Fibroblast of upper back skin (primary cell): Measurements from ENCODE around the gene NOL6.

Source experiments
- DNase-seq: peaks from one replicate; pipeline ENCODE4 v3.0.0-alpha.2; 2013

Gene NOL6

GRCh38 chr9:33447799-33448553 is 25.7 kb downstream of the NOL6 start:
- DNase-seq: no peak

- DNase-seq: peak; percentile 65
Observed at GRCh38 chr9:33446946-33447798, 26.6 kb downstream of the NOL6 start, which contains the start of gene AQP3. AQP3 (minus strand) TSS chr9:33447593; CDS start chr9:33447530, 63 bp downstream.

DNA sequence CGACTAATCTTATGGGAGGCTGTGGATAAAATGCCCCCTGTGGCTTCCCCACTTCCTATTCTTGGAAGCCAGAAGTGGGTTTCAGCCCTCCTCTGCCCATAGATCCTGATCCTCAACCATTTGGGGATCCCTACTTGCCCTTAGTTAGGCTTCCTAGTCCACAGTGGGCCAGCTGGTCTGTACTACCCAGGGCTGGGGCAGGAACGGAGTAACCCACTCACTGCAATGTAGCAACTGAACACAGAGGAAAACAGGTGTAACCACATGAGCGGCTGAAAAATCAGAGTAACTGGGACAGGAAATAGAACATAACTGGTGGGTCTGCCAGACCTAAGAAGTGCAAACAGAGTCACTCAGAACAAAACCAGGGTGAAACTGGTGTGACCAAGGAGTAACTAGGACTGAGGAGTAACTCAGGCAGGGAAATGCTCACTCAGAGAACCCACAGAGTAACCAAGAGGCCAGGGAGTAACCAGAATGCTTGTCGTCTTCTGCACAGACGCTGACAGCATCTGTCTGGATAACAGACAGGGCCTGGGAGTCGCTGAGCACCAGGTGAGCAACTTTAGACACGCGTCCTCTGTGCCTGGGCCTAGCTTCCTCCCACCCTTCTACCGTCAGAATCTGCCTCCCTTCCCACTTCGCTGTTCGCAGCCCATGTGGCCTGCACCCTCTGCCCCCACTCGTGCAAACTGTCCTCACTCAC is 27.3 kb downstream of the NOL6 start:
- no peak for DNase-seq

DNA sequence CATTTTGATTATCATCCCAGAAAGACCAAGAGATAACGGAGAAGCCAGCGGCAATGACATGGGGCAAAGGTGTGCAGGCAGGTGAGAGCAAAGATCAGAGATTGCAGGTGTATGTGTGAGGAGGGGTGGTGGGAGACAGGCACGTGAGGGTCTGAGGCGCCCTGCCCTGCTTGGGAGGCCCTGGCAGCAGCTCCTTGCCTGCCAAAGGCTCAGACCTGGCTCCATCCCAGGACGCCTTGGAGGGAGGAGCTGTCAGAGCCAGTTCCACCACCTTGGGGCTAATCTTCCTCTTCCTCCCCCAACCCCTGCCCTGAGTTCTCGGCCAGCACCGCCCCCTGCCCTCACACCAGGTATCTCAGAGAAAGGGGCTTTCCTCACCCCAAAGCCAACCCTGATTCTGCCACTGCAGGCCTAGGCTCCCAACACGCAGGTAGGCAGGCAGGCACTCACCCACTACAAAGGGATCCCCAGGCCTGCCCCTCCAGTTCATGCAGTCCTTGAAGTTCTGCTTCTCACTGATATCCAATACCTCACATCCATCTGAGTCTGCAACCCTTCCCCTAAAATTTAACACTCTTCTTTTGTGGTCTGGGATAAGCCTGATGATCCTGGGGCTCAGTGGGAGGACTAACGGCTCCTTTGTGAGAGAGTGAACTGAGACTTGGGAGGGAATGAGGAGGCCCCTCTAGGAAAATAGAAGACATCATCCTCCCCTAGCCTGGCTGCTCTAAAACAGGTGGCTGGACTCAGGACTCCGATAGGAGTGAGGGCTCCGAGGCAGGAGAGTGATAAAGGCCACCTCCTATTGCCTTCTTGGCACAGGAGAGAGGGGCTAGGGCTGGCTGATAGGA is 28.1 kb downstream of the NOL6 start:
- DNase-seq: no peak

DNA sequence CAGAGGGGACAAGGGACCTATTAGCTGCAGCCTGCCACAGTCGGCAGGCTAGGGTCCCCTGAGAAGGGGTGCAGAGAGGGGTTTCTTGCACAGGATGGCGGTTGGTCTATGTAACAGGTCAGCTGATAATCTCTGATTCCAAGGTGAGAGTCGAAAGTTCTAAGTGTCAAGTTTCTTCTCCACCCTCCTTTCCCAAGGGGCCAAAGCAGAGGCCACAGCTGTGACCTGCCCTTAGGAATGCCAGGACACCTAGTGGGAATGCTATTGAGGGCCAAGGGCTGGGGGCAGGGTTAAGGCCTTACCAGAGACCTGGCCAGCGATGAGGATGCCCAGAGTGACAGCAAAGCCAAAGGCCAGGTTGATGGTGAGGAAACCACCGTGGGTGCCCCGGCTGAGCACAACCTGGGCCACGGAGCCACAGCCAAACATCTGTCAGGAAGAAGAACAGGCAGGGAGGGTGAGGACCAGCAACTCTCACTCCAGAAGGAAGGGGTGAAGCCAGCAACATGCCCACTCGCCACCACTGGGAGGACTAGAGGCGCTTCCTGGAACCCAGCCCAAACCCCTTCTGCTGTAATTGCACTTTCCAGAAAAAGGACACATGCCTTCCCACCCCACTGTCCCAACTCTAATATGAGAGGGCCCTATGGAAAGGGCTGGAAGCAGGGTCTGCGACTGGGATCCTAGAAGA is 30.1 kb downstream of the NOL6 start:
- no peak for DNase-seq

DNA sequence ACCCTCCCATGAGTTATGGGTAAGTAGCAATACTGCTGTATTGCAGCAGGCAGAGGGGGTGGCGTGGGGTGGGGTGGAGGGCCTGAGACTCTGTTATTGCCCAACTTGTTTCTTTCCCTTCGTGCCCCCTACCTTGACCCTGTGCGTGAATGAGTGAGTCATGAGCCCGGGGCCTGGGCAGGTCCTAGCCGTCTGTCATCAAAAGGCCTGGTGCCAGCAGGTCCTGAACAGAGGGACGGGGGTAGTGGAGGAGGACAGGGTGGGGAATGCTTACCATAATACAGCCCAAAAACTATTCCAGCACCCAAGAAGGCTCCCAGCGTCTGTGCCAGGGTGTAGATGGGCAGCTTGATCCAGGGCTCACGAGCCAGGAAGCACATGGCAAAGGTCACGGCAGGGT is 30.7 kb downstream of the NOL6 start:
- no peak for DNase-seq

GRCh38 chr9:33442125-33442524 is 31.6 kb downstream of the NOL6 start:
- DNase-seq: no peak

- DNase-seq: no peak
Observed at GRCh38 chr9:33440609-33441008, 33.1 kb downstream of the NOL6 start.

DNA sequence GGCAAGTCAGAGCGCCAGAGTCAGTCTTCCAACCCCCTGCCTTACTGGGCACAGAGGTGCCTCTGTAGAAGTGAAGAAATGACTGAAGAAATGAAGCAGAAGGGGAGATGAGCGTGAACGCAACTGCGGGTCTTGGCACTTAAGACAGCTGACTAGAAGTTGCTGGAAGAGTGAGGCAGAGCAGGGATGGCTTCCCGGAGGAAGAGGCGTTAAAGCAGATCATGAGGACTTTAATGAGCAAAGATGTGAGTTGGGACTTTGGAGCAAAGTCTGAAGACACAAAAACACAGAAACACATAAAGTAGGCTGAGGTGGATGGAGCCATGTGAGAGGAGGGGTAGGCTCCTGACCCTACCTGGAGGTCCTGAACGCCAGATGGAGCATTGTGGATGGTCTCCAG is 33.5 kb downstream of the NOL6 start:
- no peak for DNase-seq

DNA sequence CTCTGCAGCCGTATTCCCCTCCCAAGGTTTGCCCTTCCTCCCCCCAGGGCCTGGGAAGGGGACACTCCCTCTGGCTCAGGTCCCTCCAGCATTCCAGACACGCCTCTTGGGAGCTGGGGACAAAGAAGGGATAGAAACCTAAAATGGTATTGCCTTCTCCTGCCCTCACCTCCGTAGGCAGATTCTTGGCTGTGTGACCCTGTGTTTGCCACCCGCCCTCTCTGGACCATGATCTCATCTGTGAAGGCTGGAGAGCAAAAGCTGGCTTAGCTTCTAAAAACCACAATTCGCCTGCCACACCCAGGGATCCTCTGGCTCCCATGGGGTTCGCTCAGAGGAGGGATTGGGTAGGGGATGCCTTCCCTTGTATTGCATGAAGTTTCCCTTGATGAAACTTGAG is 34.0 kb downstream of the NOL6 start:
- no peak for DNase-seq

DNA sequence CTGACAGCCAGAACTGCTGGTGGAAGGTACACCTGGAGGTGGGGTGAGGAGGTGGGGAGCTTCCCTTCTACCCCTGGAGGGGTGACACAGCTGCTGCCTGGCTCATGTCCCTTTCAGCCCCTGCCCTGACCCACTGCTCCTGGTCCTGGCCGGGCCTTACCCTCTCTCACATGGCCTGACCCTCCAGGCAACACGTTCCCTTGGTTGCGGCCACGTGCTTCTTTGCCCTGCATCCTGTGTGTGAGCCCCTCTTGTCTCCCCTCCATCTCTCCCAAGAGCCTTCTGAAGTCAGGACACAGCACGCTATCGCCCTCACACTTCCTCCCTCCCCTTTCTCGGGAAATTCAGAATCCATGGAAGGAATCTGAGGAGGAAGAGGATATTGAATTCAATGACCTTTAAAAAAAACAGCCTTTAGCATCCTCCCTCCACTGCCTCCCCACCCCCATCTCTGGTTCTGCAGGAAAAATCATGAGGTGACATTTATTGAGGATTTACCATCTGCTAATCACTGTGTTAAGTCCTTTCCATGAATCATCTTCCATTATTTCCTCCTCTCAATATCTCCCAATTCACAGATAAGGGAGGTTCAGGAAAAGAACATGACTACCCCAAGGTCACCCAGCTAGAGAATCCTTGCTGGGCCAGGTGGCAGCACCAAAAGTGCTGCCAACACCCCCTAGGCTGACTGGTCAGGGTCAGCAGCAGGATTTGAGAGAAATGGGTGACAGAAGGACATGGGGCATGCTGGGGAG is 34.6 kb downstream of the NOL6 start:
- no peak for DNase-seq

- no peak for DNase-seq
Observed at GRCh38 chr9:33437898-33438297, 35.8 kb downstream of the NOL6 start.

DNA sequence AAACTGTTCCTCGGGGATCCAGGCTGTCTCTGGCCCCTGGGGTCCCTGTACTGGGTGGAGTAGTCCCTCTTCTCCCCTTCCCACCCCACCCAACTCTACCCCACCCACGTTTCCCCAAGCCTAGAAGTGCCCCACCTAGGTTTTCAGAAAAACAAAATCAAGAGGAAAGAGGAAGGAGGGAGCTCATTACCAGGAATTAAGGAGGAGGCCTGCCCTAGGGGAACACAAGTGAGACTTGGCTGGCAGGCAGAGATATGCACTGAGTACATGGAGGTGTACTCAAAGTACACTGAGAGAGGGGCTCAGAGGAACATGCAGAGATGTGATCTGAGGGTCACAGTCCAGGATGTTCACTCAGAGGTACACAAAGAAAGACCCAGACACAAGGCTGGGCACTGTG is 36.5 kb downstream of the NOL6 start:
- DNase-seq: no peak

- no peak for DNase-seq
Observed at GRCh38 chr9:33436445-33436844, 37.3 kb downstream of the NOL6 start.

DNA sequence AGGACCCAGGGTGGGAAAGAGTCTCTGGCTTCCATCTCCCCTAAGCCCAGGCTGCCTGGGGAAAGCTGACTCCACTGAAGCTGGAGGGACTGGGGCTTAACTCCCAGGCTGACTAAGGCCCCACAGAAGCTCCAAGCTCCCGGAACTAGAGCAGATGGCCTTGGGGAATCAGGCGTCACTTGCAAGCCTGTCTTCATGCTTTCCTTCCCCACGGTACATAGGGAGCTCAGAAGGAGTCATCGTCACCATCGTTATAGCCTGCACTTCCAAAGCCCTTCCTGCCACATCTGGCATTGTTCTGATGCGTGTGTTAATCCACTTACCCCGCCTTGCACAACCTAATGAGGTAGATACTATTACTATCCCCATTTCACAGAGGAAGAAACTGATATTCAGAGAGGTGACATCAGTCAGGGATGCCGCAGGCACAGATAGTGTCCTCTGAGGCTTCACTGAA is 37.9 kb downstream of the NOL6 start:
- DNase-seq: no peak

GRCh38 chr9:33434317-33435105 is 39.2 kb downstream of the NOL6 start:
- no peak for DNase-seq

- DNase-seq: no peak
Observed at GRCh38 chr9:33433871-33434270, 39.9 kb downstream of the NOL6 start.

GRCh38 chr9:33431420-33431819 is 42.3 kb downstream of the NOL6 start:
- DNase-seq: no peak

DNA sequence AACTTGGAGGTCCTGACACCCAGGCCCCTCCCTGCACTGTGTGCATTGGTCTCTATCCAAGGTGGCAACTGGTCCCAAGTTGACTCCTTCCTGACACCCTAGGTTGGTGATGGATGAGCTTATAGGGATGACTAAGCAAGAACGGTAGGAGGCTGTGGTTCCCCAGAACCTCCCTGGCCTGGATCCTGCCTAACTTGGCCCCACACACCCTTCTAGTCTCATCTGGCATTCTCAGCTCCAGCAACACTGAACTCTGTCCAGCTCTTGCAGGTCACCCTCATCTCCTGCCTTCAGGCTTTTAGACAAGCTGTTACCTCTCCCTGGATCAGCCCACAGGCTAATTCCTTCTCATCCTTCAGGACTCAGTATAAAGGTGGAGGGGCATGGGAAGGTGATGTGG is 42.8 kb downstream of the NOL6 start:
- DNase-seq: no peak
